Measurements from ENCODE around the gene DAB2.
"Not testable (repeated sequence)": the region's sequence is repeated elsewhere in the genome, so short reads cannot be mapped to it uniquely, and the experiment has no call there.

DAB2 gene

GRCh38 chr5:39352170-39352569 is 72.6 kb downstream of the DAB2 start:
- H3K4me3 ChIP-seq (ENCODE audit: low read depth, low read length) = no peak overlapping the region
- TF ChIP-seq MAX (IDR thresholded peaks at IDR 0.05; ENCODE audit: low read depth, low read length) (no peak), POLR2A (IDR thresholded peaks at IDR 0.05; ENCODE audit: extremely low read depth, insufficient read length) (no peak), CTCF (IDR thresholded peaks at IDR 0.05; ENCODE audit: low read depth, low read length) (no peak), MYC (IDR thresholded peaks at IDR 0.05; ENCODE audit: low read depth, low read length) (no peak)
- no peak for DNase-seq (ENCODE audit: low read depth)

GRCh38 chr5:39349484-39349883 is 75.3 kb downstream of the DAB2 start:
- no peak for TF ChIP-seq CTCF (IDR thresholded peaks at IDR 0.05; ENCODE audit: low read depth, low read length)
- no peak for TF ChIP-seq MAX (IDR thresholded peaks at IDR 0.05; ENCODE audit: low read depth, low read length)
- no peak for TF ChIP-seq POLR2A (IDR thresholded peaks at IDR 0.05; ENCODE audit: extremely low read depth, insufficient read length)
- no peak for TF ChIP-seq MYC (IDR thresholded peaks at IDR 0.05; ENCODE audit: low read depth, low read length)
- DNase-seq (ENCODE audit: low read depth) = no peak
- H3K4me3 ChIP-seq (ENCODE audit: low read depth, low read length) = no peak overlapping the region

GRCh38 chr5:39342460-39342859 is 82.3 kb downstream of the DAB2 start:
- TF ChIP-seq CTCF (IDR thresholded peaks at IDR 0.05; ENCODE audit: low read depth, low read length) (no peak), POLR2A (IDR thresholded peaks at IDR 0.05; ENCODE audit: extremely low read depth, insufficient read length) (no peak), MYC (IDR thresholded peaks at IDR 0.05; ENCODE audit: low read depth, low read length) (no peak), MAX (IDR thresholded peaks at IDR 0.05; ENCODE audit: low read depth, low read length) (no peak)
- no peak overlapping the region for H3K4me3 ChIP-seq (ENCODE audit: low read depth, low read length)
- no peak for DNase-seq (ENCODE audit: low read depth)

GRCh38 chr5:39341896-39342295 is 82.9 kb downstream of the DAB2 start:
- H3K4me3 ChIP-seq (ENCODE audit: low read depth, low read length) = no peak overlapping the region
- no peak for TF ChIP-seq CTCF (IDR thresholded peaks at IDR 0.05; ENCODE audit: low read depth, low read length)
- TF ChIP-seq MYC (IDR thresholded peaks at IDR 0.05; ENCODE audit: low read depth, low read length) = no peak
- no peak for TF ChIP-seq POLR2A (IDR thresholded peaks at IDR 0.05; ENCODE audit: extremely low read depth, insufficient read length)
- DNase-seq (ENCODE audit: low read depth) = no peak

- no peak overlapping the region for H3K4me3 ChIP-seq (ENCODE audit: low read depth, low read length)
- DNase-seq (ENCODE audit: low read depth) = no peak
- no peak for TF ChIP-seq CTCF (IDR thresholded peaks at IDR 0.05; ENCODE audit: low read depth, low read length)
Observed at GRCh38 chr5:39340506-39340905, 84.3 kb downstream of the DAB2 start.

- TF ChIP-seq MAX (IDR thresholded peaks at IDR 0.05; ENCODE audit: low read depth, low read length) = no peak
- TF ChIP-seq POLR2A (IDR thresholded peaks at IDR 0.05; ENCODE audit: extremely low read depth, insufficient read length) = no peak
- TF ChIP-seq MYC (IDR thresholded peaks at IDR 0.05; ENCODE audit: low read depth, low read length) = no peak
- no peak for TF ChIP-seq CTCF (IDR thresholded peaks at IDR 0.05; ENCODE audit: low read depth, low read length)
- no peak overlapping the region for H3K4me3 ChIP-seq (ENCODE audit: low read depth, low read length)
- DNase-seq (ENCODE audit: low read depth) = no peak
Observed at GRCh38 chr5:39337252-39337915, 87.4 kb downstream of the DAB2 start.

GRCh38 chr5:39334296-39334695 is 90.5 kb downstream of the DAB2 start:
- not testable (repeated sequence) for DNase-seq (ENCODE audit: low read depth); H3K4me3 ChIP-seq (ENCODE audit: low read depth, low read length)

Data from NB4 (cell line).